OCI-LY7 (cell line): ENCODE data around the gene PIGL.

ENCODE experiments used
- CTCF ChIP-seq: fragments of 200-600 bp; sonication (generic); conservative IDR thresholded peaks from 2 replicates; pipeline ENCODE4 v1.5.1; 2014; ENCODE audit warnings: mild to moderate bottlenecking, antibody characterized with exemption, low read length, moderate library complexity, mixed read lengths
- EZH2phosphoT487 ChIP-seq: fragments of 200-600 bp; sonication (generic); IDR thresholded peaks from 2 replicates; pipeline ENCODE4 v1.6.1; 2018; ENCODE audit warnings: low read depth, borderline replicate concordance, mild to moderate bottlenecking, mixed run types, antibody characterized with exemption, low read length, moderate library complexity, mixed read lengths

DNA sequence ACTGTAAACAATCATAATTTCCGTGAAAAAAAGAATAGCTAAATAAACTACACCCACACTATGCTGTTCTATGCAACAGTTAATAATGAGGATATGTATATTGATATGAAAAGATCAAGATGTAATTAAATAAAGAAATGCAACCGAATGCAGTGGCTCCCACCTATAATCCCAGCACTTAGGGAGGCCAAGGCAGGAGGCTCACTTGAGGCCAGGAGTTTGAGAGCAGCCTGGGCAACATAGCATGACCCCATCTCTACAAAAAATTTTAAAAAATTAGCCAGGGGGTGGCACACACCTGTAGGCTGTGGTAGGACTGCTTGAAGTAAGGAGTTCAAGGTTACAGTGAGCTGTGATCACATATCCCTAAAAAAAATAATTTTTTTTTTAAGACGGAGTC lies 121.4 kb downstream of the PIGL start:
- TF ChIP-seq CTCF: no peak
- TF ChIP-seq EZH2phosphoT487: no peak
